Esophagus muscularis mucosa (tissue), 4 donors: ENCODE measurements around the gene WTIP. TPM values are rescaled to one million over a fixed set of nuclear protein-coding genes. Genes with fewer than 3 reads are reported as not detected.

Experiments
- DNase-seq: peaks from one replicate; pipeline ENCODE4 v3.0.0-alpha.2; 2017; ENCODE audit errors: extremely low spot score
- H3K27ac ChIP-seq, 4 donors: fragments of 200-600 bp; sonication (generic); replicated peaks in 1 of 4; 1 replicate in 3 of 4; 2 replicates in 1 of 4; pipeline ENCODE4 v1.5.1; 2016 to 2019; ENCODE audit warnings: mild to moderate bottlenecking in 1 of 4
- H3K27me3 ChIP-seq, 4 donors: fragments of 200-600 bp; sonication (generic); one replicate each; pipeline versions ENCODE4 v1.5.1 to v1.6.0; 2016 to 2019
- H3K36me3 ChIP-seq, 4 donors: fragments of 200-600 bp; sonication (generic); one replicate each; pipeline ENCODE4 v1.5.1; 2016 to 2019
- H3K4me1 ChIP-seq, 4 donors: fragments of 200-600 bp; sonication (generic); one replicate each; pipeline ENCODE4 v1.5.1; 2016 to 2019
- H3K4me3 ChIP-seq, 4 donors: fragments of 200-600 bp; sonication (generic); 1 replicate in 2 of 4; 2 replicates in 2 of 4; pipeline ENCODE4 v1.5.1; 2016 to 2019; ENCODE audit warnings: mild to moderate bottlenecking in 4 of 4, moderate library complexity in 1 of 4
- H3K9me3 ChIP-seq, 4 donors: fragments of 200-600 bp; sonication (generic); 1 replicate in 3 of 4; 2 replicates in 1 of 4; pipeline ENCODE4 v1.5.1; 2016 to 2019
- EP300 ChIP-seq: sonication (generic); formaldehyde crosslinking; IDR thresholded peaks from one replicate; pipeline ENCODE4 v1.6.1; 2017; ENCODE audit warnings: antibody characterized with exemption
- POLR2A ChIP-seq: fragments of 450-650 bp; IDR thresholded peaks from one replicate; pipeline ENCODE4 v1.6.1; 2017; ENCODE audit warnings: antibody characterized with exemption, moderate library complexity, mild to moderate bottlenecking, low read depth
- POLR2AphosphoS5 ChIP-seq, 2 donors: sonication (generic); formaldehyde crosslinking; IDR thresholded peaks; one replicate each; pipeline ENCODE4 v1.6.1; 2017; ENCODE audit warnings: antibody characterized with exemption in 2 of 2
- WGBS: methylation state at CpG from one replicate; pipeline ENCODE4 v1.1.5; 2018; 5-methylcytosine and 5-hydroxymethylcytosine counted together
- intact Hi-C: fragments of 100-400 bp; cut with DNase I; formaldehyde crosslinking; loops from one replicate; pipeline ENCODE4 v1.15.1; 2023
- total RNA-seq, 4 donors: library from RNA; depleted of rRNA; stranded (reverse); fragments of >200 nt; gene quantifications; one replicate each; pipeline versions ENCODE4 v1.1.0 to v1.2.1, GENCODE V29; 2016
- TF ChIP-seq, protein P1 (sequence below), 3 experiments: fragments of 200-600 bp in 2 of 3; fragments of 450-650 bp in 1 of 3; sonication (generic) in 2 of 3; IDR thresholded peaks; one replicate each; pipeline ENCODE4 v1.5.1; 2017 to 2019; ENCODE audit warnings: antibody characterized with exemption in 3 of 3, mild to moderate bottlenecking in 2 of 3, moderate library complexity in 1 of 3

WTIP gene
- total RNA-seq, 4 donors from 2014 or later: 19.1 to 68.0 (median 43.4) TPM

DNA sequence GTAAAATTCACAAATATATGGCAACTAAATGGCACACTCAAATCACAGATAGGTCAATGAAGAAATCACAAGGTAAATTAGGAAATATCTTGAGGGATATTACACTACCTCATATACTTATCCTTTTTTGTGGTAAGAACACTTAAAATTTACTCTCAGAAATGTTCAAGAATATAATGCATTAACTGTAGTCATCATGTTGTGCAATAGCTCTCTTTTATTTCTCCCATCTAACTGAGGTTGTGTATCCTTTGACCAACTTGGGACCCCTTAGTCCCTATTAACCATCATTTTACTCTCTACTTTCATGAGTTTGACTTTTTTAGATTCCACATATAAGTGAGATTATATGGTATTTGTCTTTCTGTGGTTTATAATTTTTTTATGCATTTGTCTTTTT is 52.6 kb downstream of the WTIP start:
- TF ChIP-seq POLR2A (no peak), EP300 (no peak), POLR2AphosphoS5 (IDR thresholded peaks at IDR 0.05) (no peak)
- TF ChIP-seq, protein P1, sequence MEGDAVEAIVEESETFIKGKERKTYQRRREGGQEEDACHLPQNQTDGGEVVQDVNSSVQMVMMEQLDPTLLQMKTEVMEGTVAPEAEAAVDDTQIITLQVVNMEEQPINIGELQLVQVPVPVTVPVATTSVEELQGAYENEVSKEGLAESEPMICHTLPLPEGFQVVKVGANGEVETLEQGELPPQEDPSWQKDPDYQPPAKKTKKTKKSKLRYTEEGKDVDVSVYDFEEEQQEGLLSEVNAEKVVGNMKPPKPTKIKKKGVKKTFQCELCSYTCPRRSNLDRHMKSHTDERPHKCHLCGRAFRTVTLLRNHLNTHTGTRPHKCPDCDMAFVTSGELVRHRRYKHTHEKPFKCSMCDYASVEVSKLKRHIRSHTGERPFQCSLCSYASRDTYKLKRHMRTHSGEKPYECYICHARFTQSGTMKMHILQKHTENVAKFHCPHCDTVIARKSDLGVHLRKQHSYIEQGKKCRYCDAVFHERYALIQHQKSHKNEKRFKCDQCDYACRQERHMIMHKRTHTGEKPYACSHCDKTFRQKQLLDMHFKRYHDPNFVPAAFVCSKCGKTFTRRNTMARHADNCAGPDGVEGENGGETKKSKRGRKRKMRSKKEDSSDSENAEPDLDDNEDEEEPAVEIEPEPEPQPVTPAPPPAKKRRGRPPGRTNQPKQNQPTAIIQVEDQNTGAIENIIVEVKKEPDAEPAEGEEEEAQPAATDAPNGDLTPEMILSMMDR (IDR thresholded peaks at IDR 0.05): no peak
- Histone ChIP-seq H3K4me1 (no peaks in the 10 kb centered on the region), H3K27me3 (no peaks in the 10 kb centered on the region), H3K9me3 (no peaks in the 10 kb centered on the region), H3K27ac (no peak overlapping the region), H3K36me3 (no peaks in the 10 kb centered on the region), H3K4me3 (no peak overlapping the region)
- intact Hi-C loops: no loop called here
- DNase-seq: no peak

DNA sequence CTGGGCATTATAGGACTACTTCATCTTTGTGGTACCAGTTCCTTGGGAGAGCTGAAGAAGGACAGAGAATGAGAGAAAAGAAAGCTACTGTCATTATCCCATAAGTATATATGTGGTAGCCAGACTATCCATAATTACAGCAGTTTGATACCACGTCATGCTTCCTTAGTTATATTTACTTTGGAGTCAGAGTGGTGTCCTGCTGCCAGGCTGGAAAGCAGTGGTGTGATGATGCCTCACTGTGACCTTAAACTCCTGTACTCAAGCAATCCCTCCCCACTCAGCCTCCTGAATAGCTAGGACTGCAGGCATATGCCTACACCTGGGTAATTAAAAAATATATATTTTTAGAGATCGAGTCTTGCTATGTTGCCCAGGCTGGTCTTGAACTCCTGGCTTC is 57.8 kb downstream of the WTIP start:
- no peaks in the 10 kb centered on the region for H3K36me3 ChIP-seq
- no peak for DNase-seq
- H3K4me3 ChIP-seq: no peak overlapping the region
- TF ChIP-seq POLR2AphosphoS5 (IDR thresholded peaks at IDR 0.05) (no peak), EP300 (no peak), POLR2A (no peak)
- TF ChIP-seq, protein P1 (IDR thresholded peaks at IDR 0.05): no peak
- no peaks in the 10 kb centered on the region for H3K27me3 ChIP-seq
- WGBS: 64% methylated on average over 2 of the region's 2 CpGs
- no peaks in the 10 kb centered on the region for H3K4me1 ChIP-seq
- H3K27ac ChIP-seq: no peak overlapping the region
- H3K9me3 ChIP-seq: peaks cover 0 to 13% (median 0%) of the 10 kb centered on the region in 4 donors
- intact Hi-C loops: no loop called here

DNA sequence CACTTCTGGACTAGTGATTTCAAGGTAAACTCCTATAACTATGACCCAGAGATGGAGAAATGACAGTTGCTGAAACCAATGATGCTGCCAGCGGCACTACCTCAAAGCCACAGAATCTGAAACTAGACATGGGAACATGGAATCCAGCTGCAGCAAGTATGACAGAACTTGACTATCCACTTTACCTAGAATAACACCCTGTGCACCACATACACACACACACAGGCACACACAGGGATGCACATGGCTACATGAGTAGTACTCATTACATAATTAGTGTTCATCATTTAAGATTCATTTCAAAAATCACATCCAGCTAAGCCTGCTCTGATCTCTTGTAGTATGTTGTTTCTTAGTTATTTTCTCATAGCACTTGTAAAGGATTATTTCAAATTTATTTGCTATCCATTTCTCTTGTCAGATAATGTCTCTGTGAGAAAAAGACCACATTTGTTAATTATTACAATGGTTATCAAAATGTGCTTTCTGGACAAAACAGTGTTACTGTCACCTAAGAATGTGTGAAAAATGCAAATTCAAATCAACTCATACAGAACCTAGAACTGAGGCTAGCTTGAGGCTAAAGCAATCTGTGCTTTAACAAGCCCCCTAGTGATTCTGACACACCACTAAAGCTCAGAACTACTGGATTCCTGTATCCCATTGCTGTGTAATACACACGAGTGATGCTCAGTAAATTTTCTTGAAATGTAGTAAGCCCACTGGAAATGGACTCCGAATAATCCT is 59.4 kb downstream of the WTIP start:
- H3K4me1 ChIP-seq: no peaks in the 10 kb centered on the region
- no peaks in the 10 kb centered on the region for H3K27me3 ChIP-seq
- WGBS: 75% methylated on average over 3 of the region's 3 CpGs
- H3K4me3 ChIP-seq: no peak overlapping the region
- no peak for DNase-seq
- no peaks in the 10 kb centered on the region for H3K36me3 ChIP-seq
- H3K27ac ChIP-seq: no peak overlapping the region
- intact Hi-C loops: no loop called here
- no peak for TF ChIP-seq POLR2A
- TF ChIP-seq EP300: no peak
- no peak for TF ChIP-seq POLR2AphosphoS5 (IDR thresholded peaks at IDR 0.05)
- TF ChIP-seq, protein P1 (IDR thresholded peaks at IDR 0.05): no peak
- peaks cover 0 to 13% (median 0%) of the 10 kb centered on the region in 4 donors for H3K9me3 ChIP-seq

DNA sequence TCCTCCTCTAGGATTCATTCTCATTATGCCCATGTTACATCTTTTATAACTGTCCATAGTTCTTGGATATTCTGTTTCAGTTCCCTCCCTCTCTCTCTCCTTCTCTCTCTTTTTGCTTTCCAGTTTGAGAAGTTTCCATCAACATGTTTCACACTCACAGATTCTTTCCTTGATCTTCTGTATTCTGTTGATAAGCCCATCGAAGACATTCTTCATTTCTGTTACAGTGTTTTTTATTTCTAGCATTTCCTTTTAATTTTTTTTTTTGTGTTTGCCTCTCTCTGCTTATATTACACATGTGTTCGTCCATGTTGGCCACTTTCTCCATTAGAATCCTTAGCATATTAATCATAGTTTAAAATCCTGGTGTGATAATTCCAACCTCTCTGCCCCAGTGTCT is 68.3 kb downstream of the WTIP start:
- WGBS: 75% methylated on average over 2 of the region's 2 CpGs
- Histone ChIP-seq H3K27me3 (peaks cover 0 to 7% (median 0%) of the 10 kb centered on the region in 4 donors), H3K4me3 (no peak overlapping the region), H3K9me3 (peaks cover 0 to 20% (median 8%) of the 10 kb centered on the region in 4 donors), H3K27ac (no peak overlapping the region), H3K36me3 (no peaks in the 10 kb centered on the region), H3K4me1 (no peaks in the 10 kb centered on the region)
- no peak for DNase-seq
- intact Hi-C loops: no loop called here
- no peak for TF ChIP-seq EP300
- no peak for TF ChIP-seq POLR2A
- TF ChIP-seq, protein P1 (IDR thresholded peaks at IDR 0.05): no peak
- no peak for TF ChIP-seq POLR2AphosphoS5 (IDR thresholded peaks at IDR 0.05)

DNA sequence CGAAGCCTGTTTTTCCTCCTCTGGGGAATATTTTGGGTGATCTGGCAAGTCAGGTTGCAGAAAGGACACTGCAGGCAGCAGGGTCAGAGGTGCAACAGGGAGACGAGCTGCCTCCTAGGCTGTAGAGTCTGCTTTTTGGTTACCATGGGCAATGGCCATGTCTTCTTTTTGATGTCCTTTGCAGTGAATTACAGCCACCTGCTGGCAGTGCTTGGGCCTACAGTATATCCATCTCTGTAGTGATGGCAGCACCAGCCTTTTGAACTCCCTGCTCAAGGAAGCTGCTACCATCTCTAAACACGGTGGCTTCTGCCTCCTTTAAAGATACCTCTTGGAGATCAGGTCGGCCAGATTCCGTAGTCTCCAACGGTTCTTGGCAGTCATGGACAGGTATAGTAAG is 73.9 kb downstream of the WTIP start:
- WGBS: 68% methylated on average over 6 of the region's 6 CpGs
- DNase-seq: no peak
- Histone ChIP-seq H3K4me3 (no peak overlapping the region), H3K36me3 (no peaks in the 10 kb centered on the region), H3K27me3 (peaks cover 0 to 23% (median 0%) of the 10 kb centered on the region in 4 donors), H3K9me3 (peaks cover 0 to 7% (median 1%) of the 10 kb centered on the region in 4 donors), H3K4me1 (no peaks in the 10 kb centered on the region), H3K27ac (no peak overlapping the region)
- intact Hi-C loops: no loop called here
- TF ChIP-seq EP300 (no peak), POLR2A (no peak), POLR2AphosphoS5 (IDR thresholded peaks at IDR 0.05) (no peak)
- TF ChIP-seq, protein P1 (IDR thresholded peaks at IDR 0.05): no peak
